ENCODE measurements around the gene SPATS2L.

Gene SPATS2L

DNA sequence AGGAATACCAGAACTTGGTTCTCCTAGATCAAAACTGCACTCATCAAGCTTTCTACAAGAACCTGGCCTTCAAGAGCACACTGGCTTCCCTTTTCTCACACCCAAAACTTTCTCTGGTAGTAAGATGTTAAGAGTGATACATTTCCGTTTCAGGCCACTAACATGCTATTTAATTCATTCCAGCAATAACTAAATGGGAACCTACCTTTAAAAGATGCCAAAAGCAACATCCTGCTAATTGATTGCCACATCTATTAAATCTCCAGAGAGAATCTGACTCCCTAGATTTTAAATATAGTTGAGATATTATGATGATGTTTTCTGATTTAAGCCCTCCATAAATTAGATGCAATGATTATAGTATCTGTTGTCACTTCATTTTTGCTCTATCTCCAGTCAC, 131.8 kb downstream of the SPATS2L start:
- no peak overlapping the region for H3K4me3 ChIP-seq (ENCODE audit: low read length)
- no peak for DNase-seq (ENCODE audit: low read depth)
- no peak for TF ChIP-seq CTCF (IDR thresholded peaks at IDR 0.05; ENCODE audit: insufficient read depth, low read depth, low read length, missing control alignments)

- no peak for TF ChIP-seq CTCF (IDR thresholded peaks at IDR 0.05; ENCODE audit: insufficient read depth, low read depth, low read length, missing control alignments)
- no peak for DNase-seq (ENCODE audit: low read depth)
- H3K4me3 ChIP-seq (ENCODE audit: low read length) = no peak overlapping the region
These were observed 132.4 kb downstream of the SPATS2L start for GRCh38 chr2:200438846-200439245.

- no peak overlapping the region for H3K4me3 ChIP-seq (ENCODE audit: low read length)
- DNase-seq (ENCODE audit: low read depth) = no peak
- TF ChIP-seq CTCF (IDR thresholded peaks at IDR 0.05; ENCODE audit: insufficient read depth, low read depth, low read length, missing control alignments) = no peak
These were observed 133.5 kb downstream of the SPATS2L start for GRCh38 chr2:200439981-200440380.

DNA sequence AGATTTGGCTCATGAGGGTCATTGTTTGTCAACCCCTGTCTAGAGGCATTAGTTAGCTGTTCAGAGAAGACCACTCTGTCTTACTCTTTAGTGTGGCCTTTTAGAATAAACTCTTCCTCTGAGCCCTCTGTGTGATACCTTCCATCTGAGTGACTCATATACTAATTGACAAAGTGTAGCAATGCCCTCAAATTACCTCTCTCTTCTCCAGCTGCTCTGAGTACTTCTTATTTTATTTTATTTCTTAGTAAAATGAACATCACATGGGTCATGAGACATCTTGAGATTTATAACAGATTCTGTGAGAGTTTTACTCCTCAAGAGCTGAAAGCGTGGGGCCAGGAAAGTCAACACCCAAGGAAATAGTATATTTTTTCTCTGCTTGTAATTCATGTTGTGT, 136.0 kb downstream of the SPATS2L start:
- no peak overlapping the region for H3K4me3 ChIP-seq (ENCODE audit: low read length)
- no peak for TF ChIP-seq CTCF (IDR thresholded peaks at IDR 0.05; ENCODE audit: insufficient read depth, low read depth, low read length, missing control alignments)
- DNase-seq (ENCODE audit: low read depth) = peak; percentile 32

DNA sequence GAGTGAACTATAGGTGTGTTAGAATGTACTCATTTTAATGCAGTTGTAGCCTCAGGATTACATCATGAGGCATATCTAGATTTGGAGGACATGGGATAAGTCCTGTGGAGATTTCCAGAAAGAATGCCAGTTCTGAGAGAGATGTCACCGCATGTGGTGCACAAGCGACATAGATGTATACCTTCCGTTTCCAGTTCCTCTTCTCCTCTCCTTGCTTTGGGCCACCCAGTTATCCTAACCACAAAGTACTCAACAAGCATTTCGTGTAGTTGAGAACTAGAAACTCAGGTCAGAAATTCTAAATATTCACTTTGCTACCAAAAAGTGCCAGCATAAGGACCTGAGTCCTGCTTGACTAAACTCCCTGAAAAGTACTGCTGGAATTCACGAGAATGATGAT, 136.9 kb downstream of the SPATS2L start:
- no peak for TF ChIP-seq CTCF (IDR thresholded peaks at IDR 0.05; ENCODE audit: insufficient read depth, low read depth, low read length, missing control alignments)
- H3K4me3 ChIP-seq (ENCODE audit: low read length) = no peak overlapping the region
- no peak for DNase-seq (ENCODE audit: low read depth)

GRCh38 chr2:200443916-200444315, 137.4 kb downstream of the SPATS2L start:
- no peak for TF ChIP-seq CTCF (IDR thresholded peaks at IDR 0.05; ENCODE audit: insufficient read depth, low read depth, low read length, missing control alignments)

DNA sequence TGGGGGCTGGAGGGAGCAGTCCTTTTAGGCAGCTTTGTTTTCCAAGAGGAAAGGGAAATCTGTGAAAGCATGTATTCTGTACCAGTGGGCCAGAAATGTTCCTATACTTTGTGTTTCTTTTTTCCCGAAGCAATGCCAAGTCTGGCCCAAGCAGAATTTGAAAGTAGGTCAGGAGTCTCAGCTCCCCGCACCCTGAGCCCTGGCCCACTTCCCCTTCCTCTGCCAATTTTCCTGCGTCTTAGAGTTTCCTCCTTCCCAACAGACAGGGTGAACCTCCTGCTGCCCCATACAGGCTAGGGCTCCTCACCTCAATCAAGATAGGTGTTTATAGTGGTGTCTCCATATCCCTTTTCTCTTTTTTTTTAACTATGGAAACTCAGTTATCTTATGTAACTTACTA, 138.0 kb downstream of the SPATS2L start:
- DNase-seq (ENCODE audit: low read depth) = no peak
- no peak overlapping the region for H3K4me3 ChIP-seq (ENCODE audit: low read length)
- no peak for TF ChIP-seq CTCF (IDR thresholded peaks at IDR 0.05; ENCODE audit: insufficient read depth, low read depth, low read length, missing control alignments)

More at GRCh38 chr2:200443916-200444315, 137.4 kb downstream of the SPATS2L start:
- DNase-seq (ENCODE audit: low read depth) = no peak
- H3K4me3 ChIP-seq (ENCODE audit: low read length) = no peak overlapping the region
